K562 (cell line): Measurements from ENCODE around the gene FOXO3. TPM values are rescaled to one million over a fixed set of nuclear protein-coding genes. Genes with fewer than 3 reads are reported as not detected.

ENCODE experiments used
- ATAC-seq: fragments of 200-7000 bp; cut with Tn5 transposase; 3 replicates; pipeline ENCODE4 v1.9.1; 2020; ENCODE audit warnings: moderate library complexity
- BruUV-seq: library from RNA; stranded (reverse); fragments of 400-500 nt; replicated peaks from 2 replicates; lab custom pipeline; 2021; lab: Mats Ljungman, UMichigan
- CTCF ChIA-PET: fragments of 300-600 bp; formaldehyde crosslinking; extraction: SDS; loops from one replicate; lab custom pipeline; 2021; ENCODE audit warnings: low intra/inter-chr PET ratio; lab: Yijun Ruan, JAX
- POLR2A ChIA-PET: fragments of 300-600, 350-650 bp; sonication (Branson Sonifier 250); formaldehyde crosslinking; extraction: SDS; loops from one replicate; lab custom pipeline; 2021; ENCODE audit warnings: antibody characterized with exemption, inconsistent platforms; lab: Yijun Ruan, JAX
- DNase-seq, 4 experiments: peaks; one replicate each; pipeline versions ENCODE4 v3.0.0 to v3.0.0-alpha.2; 2011 to 2018; ENCODE audit warnings: low spot score in 3 of 4, mixed read lengths in 3 of 4; ENCODE audit errors: extremely low read depth in 1 of 4
- FAIRE-seq: peaks from 2 replicates; lab custom pipeline; 2011; peaks lifted over from hg19 to GRCh38; lab: Jason Lieb, UNC
- H2AFZ ChIP-seq: 2 replicates; pipeline ENCODE4 v1.6.0; 2011; ENCODE audit warnings: low read depth, low read length, control low read depth, inconsistent platforms
- H3K27ac ChIP-seq: fragments of 200-600 bp; 3 replicates; pipeline ENCODE4 v1.8.0; 2011; ENCODE audit warnings: low read depth, mild to moderate bottlenecking, control low read depth, inconsistent platforms, low read length, moderate library complexity, mixed read lengths; ENCODE audit errors: extremely low read depth
- H3K27me3 ChIP-seq, 2 experiments: fragments of 300-600 bp in 1 of 2; 2 replicates in 1 of 2; 3 replicates in 1 of 2; pipeline versions ENCODE4 v1.6.0 to v1.8.0; 2011; ENCODE audit warnings: inconsistent platforms in 2 of 2, low read length in 2 of 2, mild to moderate bottlenecking in 1 of 2, mixed read lengths in 1 of 2, moderate library complexity in 1 of 2; ENCODE audit not compliant: control insufficient read depth in 2 of 2, insufficient read depth in 2 of 2
- H3K36me3 ChIP-seq: fragments of 300-600 bp; 3 replicates; pipeline ENCODE4 v1.8.0; 2011; ENCODE audit warnings: mild to moderate bottlenecking, low read length, inconsistent platforms; ENCODE audit not compliant: control insufficient read depth, insufficient read depth
- H3K4me1 ChIP-seq, 2 experiments: fragments of 200-600 bp in 1 of 2; replicated peaks in 1 of 2; 2 replicates in 1 of 2; 3 replicates in 1 of 2; pipeline versions ENCODE4 v1.5.1 to v1.8.0; 2011; ENCODE audit warnings: inconsistent platforms in 2 of 2, low read length in 2 of 2, mild to moderate bottlenecking in 1 of 2, mixed read lengths in 1 of 2, moderate library complexity in 1 of 2; ENCODE audit not compliant: control insufficient read depth in 2 of 2, insufficient read depth in 2 of 2
- H3K4me2 ChIP-seq: 2 replicates; pipeline ENCODE4 v1.6.1; 2011; ENCODE audit warnings: low read length, control low read depth, inconsistent platforms, mixed read lengths; ENCODE audit not compliant: insufficient read depth
- H3K4me3 ChIP-seq: fragments of 200-600 bp; sonication (generic), shearing (Covaris generic); 2 replicates; pipeline ENCODE4 v1.5.1; 2016; ENCODE audit warnings: control low read depth, inconsistent platforms
- H3K79me2 ChIP-seq: fragments of 200-600 bp; 3 replicates; pipeline ENCODE4 v1.8.0; 2011; ENCODE audit warnings: low read length, inconsistent platforms; ENCODE audit not compliant: control insufficient read depth, insufficient read depth
- H3K9ac ChIP-seq, 2 experiments: 2 replicates each; pipeline versions ENCODE4 v1.6.0 to v1.6.1; 2011; ENCODE audit warnings: low read depth in 2 of 2, low read length in 2 of 2, control low read depth in 1 of 2, inconsistent platforms in 1 of 2, mild to moderate bottlenecking in 1 of 2, mixed read lengths in 1 of 2; ENCODE audit not compliant: insufficient read depth in 1 of 2
- H3K9me1 ChIP-seq: one replicate; pipeline ENCODE4 v1.6.0; 2011; ENCODE audit warnings: inconsistent platforms, mild to moderate bottlenecking, low read length, moderate library complexity; ENCODE audit not compliant: control insufficient read depth, insufficient read depth
- H3K9me3 ChIP-seq: replicated peaks from 2 replicates; pipeline ENCODE4 v1.5.1; 2011; ENCODE audit warnings: low read depth, low read length, inconsistent platforms; ENCODE audit not compliant: control insufficient read depth, insufficient read depth
- H4K20me1 ChIP-seq: replicated peaks from 2 replicates; pipeline ENCODE4 v1.6.1; 2011; ENCODE audit warnings: low read length, inconsistent platforms, mixed read lengths; ENCODE audit not compliant: control insufficient read depth, insufficient read depth
- C11orf30 ChIP-seq: fragments of 450-650 bp; IDR thresholded peaks from 2 replicates; pipeline ENCODE4 v1.6.1; 2016; ENCODE audit warnings: low read depth, mild to moderate bottlenecking
- CEBPB ChIP-seq: fragments of 450-650 bp; IDR thresholded peaks from 2 replicates; pipeline ENCODE4 v1.6.1; 2016; ENCODE audit warnings: missing genetic modification characterization, missing compliant biosample characterization
- CEBPG ChIP-seq, 3 experiments: fragments of 200-800 bp in 1 of 3; sonication (Bioruptor generic) in 1 of 3; sonication (generic) in 1 of 3; formaldehyde crosslinking in 1 of 3; IDR thresholded peaks in 2 of 3; conservative IDR thresholded peaks in 1 of 3; 2 replicates each; pipeline versions ENCODE4 v1.6.1 to v1.8.0; 2016 to 2022; ENCODE audit warnings: missing compliant biosample characterization in 2 of 3, missing genetic modification characterization in 2 of 3, mild to moderate bottlenecking in 1 of 3, missing genetic modification reagents in 1 of 3
- DACH1 ChIP-seq: fragments of 450-650 bp; IDR thresholded peaks from 2 replicates; pipeline ENCODE4 v1.6.1; 2018; ENCODE audit not compliant: partially characterized antibody
- HDAC3 ChIP-seq: fragments of 450-650 bp; IDR thresholded peaks from 2 replicates; pipeline ENCODE4 v1.6.1; 2018; ENCODE audit warnings: borderline replicate concordance, mild to moderate bottlenecking, moderate library complexity; ENCODE audit not compliant: partially characterized antibody
- MAFF ChIP-seq: IDR thresholded peaks from 2 replicates; pipeline ENCODE4 v1.6.1; 2012; ENCODE audit warnings: low read length, improper control_type of control experiment
- MAFG ChIP-seq: fragments of 450-650 bp; conservative IDR thresholded peaks from 2 replicates; pipeline ENCODE4 v1.6.1; 2016; ENCODE audit warnings: missing genetic modification characterization, missing compliant biosample characterization
- MAFK ChIP-seq: IDR thresholded peaks from 2 replicates; pipeline ENCODE4 v1.6.1; 2011; ENCODE audit warnings: low read length, improper control_type of control experiment
- MCM5 ChIP-seq: fragments of 450-650 bp; IDR thresholded peaks from 2 replicates; pipeline ENCODE4 v1.6.1; 2016; ENCODE audit warnings: low read depth
- NFIC ChIP-seq: fragments of 450-650 bp; IDR thresholded peaks from 2 replicates; pipeline ENCODE4 v1.6.1; 2017; ENCODE audit warnings: mild to moderate bottlenecking, inconsistent platforms
- NONO ChIP-seq, 2 experiments: fragments of 200-400 bp in 1 of 2; fragments of 450-650 bp in 1 of 2; formaldehyde crosslinking in 1 of 2; IDR thresholded peaks; 2 replicates each; pipeline ENCODE4 v1.6.1; 2017; ENCODE audit warnings: low read depth in 2 of 2, mild to moderate bottlenecking in 2 of 2, moderate library complexity in 2 of 2, low read length in 1 of 2
- PTRF ChIP-seq: fragments of 450-650 bp; IDR thresholded peaks from 2 replicates; pipeline ENCODE4 v1.6.1; 2016; ENCODE audit warnings: mild to moderate bottlenecking, missing genetic modification characterization, missing compliant biosample characterization
- ZNF77 ChIP-seq: fragments of 250-450 bp; sonication (Bioruptor Pico); IDR thresholded peaks from 2 replicates; pipeline ENCODE4 v1.5.0; 2020
- ZZZ3 ChIP-seq: fragments of 450-650 bp; IDR thresholded peaks from 2 replicates; pipeline ENCODE4 v1.6.1; 2016; ENCODE audit warnings: antibody characterized with exemption, mild to moderate bottlenecking, moderate library complexity
- WGBS: fragments of 100-300 bp; shearing (Covaris generic); methylation state at CpG from one replicate; pipeline ENCODE4 v1.1.6; 2016; ENCODE audit warnings: low coverage, mixed read lengths; ENCODE audit not compliant: insufficient coverage; ENCODE audit errors: missing lambda C conversion rate; 5-methylcytosine and 5-hydroxymethylcytosine counted together
- in situ Hi-C: fragments of 300-500 bp; cut with MboI; formaldehyde crosslinking; loops from 4 replicates; pipeline ENCODE4 v1.15.0; 2018; ENCODE audit warnings: inconsistent platforms, mixed read lengths
- intact Hi-C: fragments of 100-400 bp; cut with micrococcal nuclease; formaldehyde crosslinking; loops from 2 replicates; pipeline ENCODE4 v1.14.2; 2022
- polyA plus RNA-seq, 8 experiments: library from polyadenylated mRNA; depleted of rRNA in 4 of 8; stranded (reverse) in 5 of 8; unstranded in 3 of 8; fragments of >200 nt; fragmentation: Nextera tagmentation in 2 of 8; fragmentation: Illumina TruSeq in 1 of 8; extraction: Ambion mirVana in 2 of 8; extraction: Trizol in 1 of 8; gene quantifications; 2 replicates each; pipeline versions ENCODE4 v1.2.1 to v1.2.3, GENCODE V29; 2011 to 2014; ENCODE audit warnings: inconsistent platforms in 1 of 8, missing spikeins in 1 of 8
- total RNA-seq, 7 experiments: library from RNA; depleted of rRNA in 6 of 7; stranded (reverse); fragments of >200 nt in 6 of 7; fragmentation: Illumina TruSeq in 2 of 7; extraction: Trizol in 2 of 7; gene quantifications; 2 replicates each; pipeline versions ENCODE4 v1.2.1 to v1.2.3, GENCODE V29; 2011 to 2021; ENCODE audit warnings: low replicate concordance in 1 of 7
- TF ChIP-seq, protein P1 (sequence below), 2 experiments: IDR thresholded peaks in 1 of 2; conservative IDR thresholded peaks in 1 of 2; 2 replicates each; pipeline ENCODE4 v1.6.1; 2016; ENCODE audit warnings: low read depth in 2 of 2, mild to moderate bottlenecking in 1 of 2, missing compliant biosample characterization in 1 of 2, missing genetic modification characterization in 1 of 2, moderate library complexity in 1 of 2
- TF ChIP-seq, protein P2 (sequence below): fragments of 200-800 bp; sonication (Bioruptor generic); IDR thresholded peaks from 2 replicates; pipeline ENCODE4 v1.6.1; 2017; ENCODE audit warnings: missing genetic modification characterization, missing compliant biosample characterization

FOXO3 gene
- total and polyA plus RNA-seq, 9 of the 15 experiments (the other 6 are each of a cell fraction or from before 2014, with no cell fraction given) = 3.0 to 14.6 (median 6.0) TPM

DNA sequence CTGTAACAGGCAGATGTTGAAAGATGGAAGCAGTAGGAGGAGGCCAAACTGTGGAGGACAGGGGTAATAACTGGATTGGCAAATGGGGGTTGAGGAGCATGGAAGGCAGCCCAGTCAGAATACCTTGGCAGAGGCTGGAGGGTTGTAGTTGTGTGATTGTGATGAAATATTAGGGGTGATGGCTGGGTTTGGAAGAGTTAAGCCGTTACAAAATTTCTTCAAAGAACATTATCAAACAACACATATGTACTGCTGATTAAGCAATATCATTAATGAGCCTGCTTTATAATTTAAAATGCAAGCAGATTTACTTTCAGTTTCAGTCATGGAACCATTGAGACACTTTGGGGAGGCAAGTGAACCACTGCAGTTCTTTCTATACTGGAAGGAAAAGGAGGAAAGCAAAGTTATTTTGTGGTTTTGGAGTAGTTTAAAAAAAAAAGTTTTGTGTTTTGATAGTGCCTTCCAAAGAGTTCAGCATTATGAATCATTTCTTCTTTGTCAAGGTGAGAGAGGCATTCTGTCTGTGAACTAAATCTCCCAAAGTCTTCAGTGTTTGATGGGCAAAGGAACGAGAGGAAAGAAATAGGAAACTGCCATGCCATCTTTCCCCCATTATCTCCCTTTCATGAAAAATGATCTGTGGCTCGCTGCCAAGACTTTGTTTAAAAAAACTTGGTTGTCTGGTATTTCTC lies 20.7 kb downstream of the FOXO3 start:
- Histone ChIP-seq H3K4me3 (no peak overlapping the region), H4K20me1 (peaks cover 34% of the 10 kb centered on the region), H3K79me2 (peaks cover 27% of the 10 kb centered on the region; the same call in 2 of the 3 replicates), H3K4me2 (no peak overlapping the region; the same call in 1 of the 2 replicates), H3K36me3 (no peaks in the 10 kb centered on the region), H3K4me1 (peaks cover 10 to 44% of the 10 kb centered on the region in 2 experiments), H3K9me3 (no peaks in the 10 kb centered on the region), H2AFZ (no peak overlapping the region), H3K27ac (no peak overlapping the region), H3K9me1 (peaks cover 4% of the 10 kb centered on the region), H3K27me3 (no peaks in the 10 kb centered on the region), H3K9ac (no peak overlapping the region)
- BruUV-seq = no TSS peak
- WGBS = 18% methylated on average over 3 of the region's 3 CpGs
- ChIA-PET CTCF (no interaction called here), POLR2A (interaction anchor here (0.9 kb wide), 1 partner anchor 19 kb away, joined by 3 read pairs; no protein-coding TSS in a partner anchor)
- in situ Hi-C loops (no loop called here), intact Hi-C loops (no loop called here)
- FAIRE-seq = no peak
- peak in 2 of 4 experiments; percentile 15 to 44 for DNase-seq
- ATAC-seq = no peak
- no peak; the same call in 1 of the 2 replicates for TF ChIP-seq CEBPG (CRISPR knock-in tag; IDR thresholded peaks at IDR 0.05)
- TF ChIP-seq CEBPG (tag; conservative IDR thresholded peaks at IDR 0.05 in 1 of 2, IDR thresholded peaks at IDR 0.05 in 1 of 2) = peak; percentile 80 to 93
- peak; percentile 35 for TF ChIP-seq DACH1
- no peak for TF ChIP-seq ZNF77 (CRISPR knock-in tag)
- TF ChIP-seq NONO (IDR thresholded peaks at IDR 0.05; ENCODE audit: low read depth in 2 of 2, low read length in 1 of 2) = no peak
- peak; percentile 93 for TF ChIP-seq CEBPB
- TF ChIP-seq MAFK = peak; percentile 65
- TF ChIP-seq ZZZ3 = no peak
- TF ChIP-seq, protein P1, sequence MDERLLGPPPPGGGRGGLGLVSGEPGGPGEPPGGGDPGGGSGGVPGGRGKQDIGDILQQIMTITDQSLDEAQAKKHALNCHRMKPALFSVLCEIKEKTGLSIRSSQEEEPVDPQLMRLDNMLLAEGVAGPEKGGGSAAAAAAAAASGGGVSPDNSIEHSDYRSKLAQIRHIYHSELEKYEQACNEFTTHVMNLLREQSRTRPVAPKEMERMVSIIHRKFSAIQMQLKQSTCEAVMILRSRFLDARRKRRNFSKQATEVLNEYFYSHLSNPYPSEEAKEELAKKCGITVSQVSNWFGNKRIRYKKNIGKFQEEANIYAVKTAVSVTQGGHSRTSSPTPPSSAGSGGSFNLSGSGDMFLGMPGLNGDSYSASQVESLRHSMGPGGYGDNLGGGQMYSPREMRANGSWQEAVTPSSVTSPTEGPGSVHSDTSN (CRISPR knock-in tag; IDR thresholded peaks at IDR 0.05; ENCODE audit: low read depth) = no peak
- TF ChIP-seq, protein P1 (tag; conservative IDR thresholded peaks at IDR 0.05; ENCODE audit: low read depth) = peak; percentile 79
- TF ChIP-seq HDAC3 = no peak
- TF ChIP-seq, protein P2, sequence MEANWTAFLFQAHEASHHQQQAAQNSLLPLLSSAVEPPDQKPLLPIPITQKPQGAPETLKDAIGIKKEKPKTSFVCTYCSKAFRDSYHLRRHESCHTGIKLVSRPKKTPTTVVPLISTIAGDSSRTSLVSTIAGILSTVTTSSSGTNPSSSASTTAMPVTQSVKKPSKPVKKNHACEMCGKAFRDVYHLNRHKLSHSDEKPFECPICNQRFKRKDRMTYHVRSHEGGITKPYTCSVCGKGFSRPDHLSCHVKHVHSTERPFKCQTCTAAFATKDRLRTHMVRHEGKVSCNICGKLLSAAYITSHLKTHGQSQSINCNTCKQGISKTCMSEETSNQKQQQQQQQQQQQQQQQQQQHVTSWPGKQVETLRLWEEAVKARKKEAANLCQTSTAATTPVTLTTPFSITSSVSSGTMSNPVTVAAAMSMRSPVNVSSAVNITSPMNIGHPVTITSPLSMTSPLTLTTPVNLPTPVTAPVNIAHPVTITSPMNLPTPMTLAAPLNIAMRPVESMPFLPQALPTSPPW (CRISPR knock-in tag) = 0 out of 2 replicates have a peak, but pooled peaks have one; percentile 5
- TF ChIP-seq MAFF = peak; percentile 70
- peak; percentile 93 for TF ChIP-seq NFIC
- TF ChIP-seq PTRF (tag) = no peak
- TF ChIP-seq MCM5 = no peak
- peak; percentile 89 for TF ChIP-seq MAFG (tag)
- TF ChIP-seq C11orf30 = peak; percentile 81
